Measurements from ENCODE around the gene KLRD1.
"Not testable (repeated sequence)": the region's sequence is repeated elsewhere in the genome, so short reads cannot be mapped to it uniquely, and the experiment has no call there.

Gene KLRD1

GRCh38 chr12:10338470-10338869, 30.8 kb downstream of the KLRD1 start:
- DNase-seq = not testable (repeated sequence)

GRCh38 chr12:10339053-10339840, 31.6 kb downstream of the KLRD1 start:
- DNase-seq = no peak

- not testable (repeated sequence) for DNase-seq
Observed at GRCh38 chr12:10340946-10341345, 33.3 kb downstream of the KLRD1 start.

GRCh38 chr12:10341892-10342509, 34.3 kb downstream of the KLRD1 start:
- no peak for DNase-seq

GRCh38 chr12:10351457-10351856, 43.8 kb downstream of the KLRD1 start:
- not testable (repeated sequence) for DNase-seq

- DNase-seq = no peak
Observed at GRCh38 chr12:10354071-10354470, 46.4 kb downstream of the KLRD1 start.

- DNase-seq = peak in 4 of 58 donors; percentile 20 to 64 (median 31)
Observed at GRCh38 chr12:10354502-10354901, 46.8 kb downstream of the KLRD1 start.

GRCh38 chr12:10358131-10358530, 50.5 kb downstream of the KLRD1 start:
- no peak for DNase-seq

GRCh38 chr12:10358969-10359368, 51.3 kb downstream of the KLRD1 start:
- DNase-seq = no peak

- peak in 8 of 58 donors; percentile 17 to 44 (median 24) for DNase-seq
Observed at GRCh38 chr12:10361084-10361483, 53.4 kb downstream of the KLRD1 start.

- DNase-seq = no peak
Observed at GRCh38 chr12:10361622-10362021, 54.0 kb downstream of the KLRD1 start.

GRCh38 chr12:10362325-10362724, 54.7 kb downstream of the KLRD1 start:
- DNase-seq = no peak

- DNase-seq = no peak
Observed at GRCh38 chr12:10362828-10363657, 55.4 kb downstream of the KLRD1 start.

GRCh38 chr12:10363658-10363913, 55.9 kb downstream of the KLRD1 start:
- no peak for DNase-seq

- peak in 30 of 58 donors; percentile 19 to 81 (median 64) for DNase-seq
Observed at GRCh38 chr12:10363914-10364814, 56.5 kb downstream of the KLRD1 start.

GRCh38 chr12:10364815-10365622, 57.3 kb downstream of the KLRD1 start:
- DNase-seq = peak in 38 of 58 donors; percentile 17 to 77 (median 52)

GRCh38 chr12:10365696-10366405, 58.2 kb downstream of the KLRD1 start:
- peak in 3 of 58 donors; percentile 44 to 58 (median 54) for DNase-seq

- peak in 1 of 58 donors; percentile 39 for DNase-seq
Observed at GRCh38 chr12:10366875-10367274, 59.2 kb downstream of the KLRD1 start.

GRCh38 chr12:10367714-10368113, 60.0 kb downstream of the KLRD1 start:
- DNase-seq = not testable (repeated sequence)
